Measurements from ENCODE around the gene AHI1.
"Not testable (repeated sequence)": the region's sequence is repeated elsewhere in the genome, so short reads cannot be mapped to it uniquely, and the experiment has no call there.

Gene AHI1

GRCh38 chr6:135505222-135505621 is 7.7 kb upstream of the AHI1 start:
- DNase-seq = no peak

DNA sequence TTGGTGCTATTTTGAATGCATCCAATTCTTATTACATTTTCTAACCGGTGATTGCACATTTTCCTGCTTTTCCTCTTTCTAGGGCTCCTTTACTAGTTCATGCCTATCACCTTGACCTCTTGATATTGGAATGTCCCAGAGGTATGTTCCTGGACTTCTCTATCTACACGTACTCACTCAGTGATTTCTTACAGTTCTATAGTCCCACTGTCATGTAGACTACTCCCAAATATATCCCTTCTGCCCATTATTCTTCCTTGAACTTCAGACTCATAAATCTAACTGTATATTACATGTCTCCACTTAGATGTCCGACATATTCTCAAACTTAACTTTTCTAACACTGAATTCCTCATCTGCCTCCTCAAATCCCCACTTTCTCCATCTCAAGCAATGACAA is 7.2 kb upstream of the AHI1 start:
- no peak for DNase-seq

DNA sequence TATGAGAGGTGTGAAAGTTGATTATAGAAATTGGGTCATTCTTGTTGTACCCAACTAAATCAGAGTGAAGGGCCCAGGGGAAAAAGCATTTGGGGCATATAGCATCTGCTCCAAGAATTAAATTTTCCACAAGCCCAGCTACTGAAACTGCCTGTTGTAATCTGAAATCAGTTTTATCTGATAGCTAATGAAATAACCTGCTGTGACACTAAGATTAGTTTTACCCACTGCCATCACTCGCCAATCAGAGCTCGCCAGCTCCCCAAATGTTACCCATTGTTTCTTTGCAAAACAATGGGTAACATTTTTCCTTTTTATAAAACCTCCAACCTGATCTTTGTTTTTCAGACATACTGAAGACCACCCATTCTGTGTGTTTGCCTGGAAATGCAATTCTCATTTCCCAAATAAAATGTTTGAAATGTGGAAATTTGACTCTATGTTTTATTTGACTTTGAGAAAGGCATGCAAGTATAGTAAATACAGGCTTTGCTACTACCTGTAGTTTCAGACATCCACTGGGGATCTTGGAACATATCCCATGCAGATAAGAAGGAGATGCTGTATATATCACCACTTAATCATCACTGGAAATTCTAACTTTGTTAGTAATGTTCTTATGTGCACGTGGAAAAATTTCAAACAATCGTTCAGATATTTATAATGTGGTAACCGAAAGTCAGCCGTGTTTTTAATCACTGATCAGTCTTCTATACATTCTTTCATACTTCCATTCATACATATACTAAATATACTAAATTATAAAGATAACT is 6.3 kb upstream of the AHI1 start:
- DNase-seq = no peak

- DNase-seq = no peak
These were observed 2.2 kb upstream of the AHI1 start for GRCh38 chr6:135499441-135500340.

- DNase-seq = peak; percentile 70
These were observed 773 bp upstream of the AHI1 start for GRCh38 chr6:135498185-135498841.

- no peak for DNase-seq
These were observed 634 bp downstream of the AHI1 start for GRCh38 chr6:135496800-135497411.

GRCh38 chr6:135493218-135493961 is 4.2 kb downstream of the AHI1 start:
- no peak for DNase-seq

- no peak for DNase-seq
These were observed 7.2 kb downstream of the AHI1 start for GRCh38 chr6:135490381-135490780.

GRCh38 chr6:135488023-135488422 is 9.5 kb downstream of the AHI1 start:
- no peak for DNase-seq

- DNase-seq = not testable (repeated sequence)
These were observed 13.6 kb downstream of the AHI1 start for GRCh38 chr6:135483903-135484302.

DNA sequence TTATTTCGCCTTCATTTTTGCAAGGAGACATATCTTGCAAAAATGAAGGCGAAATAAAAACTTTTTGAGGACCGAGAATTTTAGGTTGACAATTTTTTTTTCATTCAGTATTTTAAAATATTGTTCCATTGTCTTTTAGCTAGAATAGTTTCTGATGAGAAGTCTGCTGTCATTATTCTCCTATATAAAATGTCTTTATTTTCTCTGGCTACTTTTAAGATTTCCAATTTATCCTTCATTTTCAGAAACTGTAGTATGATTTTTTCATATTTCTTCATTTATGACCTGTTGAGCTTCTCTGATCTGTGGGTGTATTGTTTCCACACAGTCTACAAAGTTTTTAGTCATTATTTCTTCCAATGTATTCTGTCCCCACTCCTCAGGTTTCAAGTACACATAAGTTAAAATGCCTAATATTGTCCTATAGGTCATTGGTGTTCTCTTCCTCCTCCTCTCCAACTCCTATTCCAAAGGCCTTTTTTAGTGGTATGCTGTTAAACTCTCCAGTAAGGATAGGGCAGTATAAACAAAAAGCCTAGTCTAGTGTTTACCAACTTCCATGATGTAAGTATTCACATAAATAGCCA is 15.7 kb downstream of the AHI1 start:
- DNase-seq = no peak

DNA sequence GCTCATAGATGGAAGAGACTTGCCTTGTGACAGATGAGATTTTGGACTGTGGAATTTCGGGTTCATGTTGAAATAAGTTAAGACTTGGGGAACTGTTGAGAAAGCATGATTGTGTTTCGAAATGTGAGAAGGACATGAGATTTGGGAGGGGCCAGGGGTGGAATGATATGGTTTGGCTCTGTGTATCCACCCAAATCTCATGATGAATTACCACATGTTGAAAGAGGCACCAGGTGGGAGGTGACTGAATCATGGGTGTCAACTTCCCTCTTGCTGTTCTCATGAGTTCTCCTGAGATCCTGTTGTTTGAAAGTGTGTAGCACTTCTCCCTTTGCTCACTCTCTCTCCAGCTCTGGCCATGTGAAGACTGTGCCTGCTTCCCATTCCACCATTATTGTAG is 17.9 kb downstream of the AHI1 start:
- no peak for DNase-seq

- no peak for DNase-seq
These were observed 18.9 kb downstream of the AHI1 start for GRCh38 chr6:135478626-135479025.

DNA sequence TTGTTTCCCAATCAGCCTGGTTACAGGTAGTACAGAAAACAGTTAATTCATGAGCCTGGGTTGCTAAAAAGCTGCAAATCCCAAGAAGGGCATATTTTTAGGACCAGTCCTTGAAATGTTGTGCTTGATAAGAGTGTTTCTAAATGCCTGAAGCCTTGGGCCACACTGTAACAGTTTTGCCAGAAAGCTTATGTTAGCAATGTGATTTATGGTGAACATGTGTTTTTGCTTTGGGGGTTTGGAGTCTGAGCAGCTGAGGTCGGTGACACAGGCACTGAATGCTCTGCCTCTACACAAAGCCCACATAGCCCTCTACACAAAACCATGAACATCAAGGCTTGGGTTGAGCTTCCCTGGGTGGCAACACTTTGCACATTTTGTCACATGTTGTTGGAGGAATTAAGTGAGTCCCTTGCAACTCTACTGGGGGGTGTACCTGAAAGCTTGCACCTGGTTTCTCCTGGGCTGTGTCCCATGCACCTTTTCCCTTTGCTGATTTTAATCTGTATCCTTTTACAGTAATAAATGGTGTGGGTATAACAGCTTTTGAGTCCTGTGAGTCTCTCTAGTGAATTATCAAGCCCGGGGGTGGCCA is 22.2 kb downstream of the AHI1 start:
- DNase-seq = no peak

- DNase-seq = no peak
These were observed 23.2 kb downstream of the AHI1 start for GRCh38 chr6:135474362-135474761.

- DNase-seq = no peak
These were observed 31.6 kb downstream of the AHI1 start for GRCh38 chr6:135465903-135466302.

- no peak for DNase-seq
These were observed 32.2 kb downstream of the AHI1 start for GRCh38 chr6:135465307-135465706.

DNA sequence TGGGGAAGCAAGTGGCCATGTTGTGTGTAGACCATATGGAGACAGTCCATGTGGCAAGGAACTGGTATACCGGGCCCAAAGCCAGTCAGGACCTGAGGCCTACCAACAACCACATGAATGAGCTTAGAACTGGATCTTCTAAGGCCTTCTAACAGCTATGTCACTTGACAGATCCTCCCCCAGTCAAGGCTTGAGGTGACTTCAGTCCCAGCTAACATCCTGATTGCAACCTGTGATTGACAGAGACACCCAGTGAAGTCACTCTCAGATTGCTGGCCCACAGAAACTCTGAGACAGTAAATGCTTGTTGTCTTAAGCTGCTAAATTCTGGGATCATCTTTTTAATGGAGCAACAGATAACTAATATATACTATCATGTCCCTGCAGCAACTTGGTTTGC is 32.9 kb downstream of the AHI1 start:
- DNase-seq = no peak

GRCh38 chr6:135461208-135461607 is 36.3 kb downstream of the AHI1 start:
- DNase-seq = no peak

DNA sequence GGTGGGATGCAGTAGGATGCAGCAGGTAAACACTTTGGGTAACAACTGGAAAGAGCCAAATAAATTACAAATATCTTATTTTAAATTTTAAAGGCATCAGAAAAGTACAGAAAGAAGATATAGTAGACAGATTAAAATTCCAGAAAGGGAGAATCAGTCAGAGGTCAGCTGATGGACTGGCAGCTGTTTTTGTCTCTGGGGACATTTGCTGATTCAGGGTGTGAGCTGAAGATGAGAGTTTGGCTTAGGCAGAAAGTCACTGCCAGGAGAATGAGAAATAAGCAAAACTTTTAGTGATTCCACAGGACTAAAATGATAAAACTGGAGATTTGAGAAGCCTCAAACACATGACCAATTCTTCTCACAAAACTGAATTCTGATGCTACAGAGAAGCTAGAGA is 39.5 kb downstream of the AHI1 start:
- no peak for DNase-seq

- DNase-seq = peak; percentile 51
These were observed 45.8 kb downstream of the AHI1 start for GRCh38 chr6:135451617-135452190.

Measured in activated CD4-positive, alpha-beta T cell treated with anti-CD3 and anti-CD28 coated beads, Interleukin-2, Interleukin-6, amounts not matched to agents 100 ng/mL and 50 ng/mL, durations not matched to agents 16 hours and 8 hours (primary cell).